22Rv1 (cell line): ENCODE results near the gene PDCD1LG2.

Experiments used
- H3K27ac ChIP-seq: fragments of 450-650 bp; 2 replicates; pipeline ENCODE4 v1.5.1; 2017
- ZFX ChIP-seq: fragments of 450-650 bp; IDR thresholded peaks from 2 replicates; pipeline ENCODE4 v1.6.1; 2017; ENCODE audit warnings: antibody characterized with exemption, borderline replicate concordance
- TF ChIP-seq, protein P1 (sequence below): fragments of 450-650 bp; IDR thresholded peaks from 2 replicates; pipeline ENCODE4 v1.5.1; 2017; ENCODE audit warnings: mild to moderate bottlenecking

PDCD1LG2 gene

GRCh38 chr9:5608298-5609225, 98.2 kb downstream of the PDCD1LG2 start:
- H3K27ac ChIP-seq = no peak overlapping the region
- TF ChIP-seq ZFX = no peak
- TF ChIP-seq, protein P1, sequence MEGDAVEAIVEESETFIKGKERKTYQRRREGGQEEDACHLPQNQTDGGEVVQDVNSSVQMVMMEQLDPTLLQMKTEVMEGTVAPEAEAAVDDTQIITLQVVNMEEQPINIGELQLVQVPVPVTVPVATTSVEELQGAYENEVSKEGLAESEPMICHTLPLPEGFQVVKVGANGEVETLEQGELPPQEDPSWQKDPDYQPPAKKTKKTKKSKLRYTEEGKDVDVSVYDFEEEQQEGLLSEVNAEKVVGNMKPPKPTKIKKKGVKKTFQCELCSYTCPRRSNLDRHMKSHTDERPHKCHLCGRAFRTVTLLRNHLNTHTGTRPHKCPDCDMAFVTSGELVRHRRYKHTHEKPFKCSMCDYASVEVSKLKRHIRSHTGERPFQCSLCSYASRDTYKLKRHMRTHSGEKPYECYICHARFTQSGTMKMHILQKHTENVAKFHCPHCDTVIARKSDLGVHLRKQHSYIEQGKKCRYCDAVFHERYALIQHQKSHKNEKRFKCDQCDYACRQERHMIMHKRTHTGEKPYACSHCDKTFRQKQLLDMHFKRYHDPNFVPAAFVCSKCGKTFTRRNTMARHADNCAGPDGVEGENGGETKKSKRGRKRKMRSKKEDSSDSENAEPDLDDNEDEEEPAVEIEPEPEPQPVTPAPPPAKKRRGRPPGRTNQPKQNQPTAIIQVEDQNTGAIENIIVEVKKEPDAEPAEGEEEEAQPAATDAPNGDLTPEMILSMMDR = no peak

- TF ChIP-seq ZFX = no peak
- TF ChIP-seq, protein P1 = no peak
- no peak overlapping the region for H3K27ac ChIP-seq
Observed at GRCh38 chr9:5609226-5609596, 98.9 kb downstream of the PDCD1LG2 start.

GRCh38 chr9:5610491-5610890, 100.2 kb downstream of the PDCD1LG2 start:
- TF ChIP-seq, protein P1 = no peak
- TF ChIP-seq ZFX = no peak
- no peak overlapping the region for H3K27ac ChIP-seq

DNA sequence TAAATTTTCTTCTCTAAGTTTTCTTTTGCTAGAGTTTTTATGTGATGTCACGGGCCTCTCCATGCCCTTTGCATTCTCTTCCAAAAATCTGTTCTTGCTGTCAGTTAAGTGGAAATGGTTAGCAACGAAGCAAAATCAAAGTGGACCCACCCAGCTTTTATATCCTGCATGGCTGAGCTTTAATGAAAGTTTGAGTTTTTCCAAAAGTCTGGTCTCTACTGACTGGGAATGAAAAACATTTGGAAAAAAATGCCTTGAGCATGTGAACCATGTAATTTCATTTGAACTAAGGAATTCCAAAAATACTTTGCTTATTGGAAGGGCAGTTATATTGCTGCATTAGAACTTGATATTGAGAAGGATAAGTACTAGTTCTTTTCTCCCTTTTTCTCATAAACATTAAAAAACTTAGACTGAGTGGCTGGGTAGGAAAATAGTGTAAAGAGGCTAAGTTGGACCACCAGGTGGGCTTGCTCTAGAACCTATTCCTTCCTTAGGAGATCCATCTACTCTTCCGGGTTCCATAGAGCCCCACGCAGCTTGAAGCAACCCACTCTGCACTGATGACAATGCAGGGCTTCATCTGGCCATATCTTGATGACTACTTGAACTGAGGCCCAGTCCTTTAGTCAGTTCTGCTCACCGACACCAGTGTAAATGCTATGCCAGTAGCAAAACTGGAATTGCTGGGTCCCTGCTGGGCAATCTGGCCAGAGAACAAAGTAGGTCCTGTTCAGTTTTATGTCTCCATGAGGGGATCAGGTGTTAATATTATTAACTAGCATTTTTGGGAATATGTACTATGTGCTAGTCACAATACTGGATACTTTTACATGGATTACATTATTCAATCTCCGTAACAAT, 101.2 kb downstream of the PDCD1LG2 start:
- TF ChIP-seq, protein P1 = no peak
- TF ChIP-seq ZFX = no peak
- H3K27ac ChIP-seq = no peak overlapping the region

DNA sequence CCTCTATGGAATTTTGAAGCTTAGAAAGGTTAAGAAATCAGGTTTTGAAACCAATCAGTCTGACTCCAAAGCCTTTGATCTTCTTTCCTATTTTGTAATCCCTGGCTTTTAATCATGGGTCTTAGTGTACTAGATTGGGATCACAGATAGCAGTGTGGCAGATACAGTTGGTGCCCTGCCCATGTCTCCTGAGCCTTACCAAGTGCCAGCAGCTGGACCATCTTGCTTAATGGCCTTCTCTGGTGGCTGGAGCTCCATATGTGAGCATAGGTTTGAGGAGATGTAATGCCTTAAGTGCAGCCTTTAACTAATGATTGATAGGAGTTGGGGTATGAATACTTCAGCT, 101.8 kb downstream of the PDCD1LG2 start:
- no peak overlapping the region for H3K27ac ChIP-seq
- TF ChIP-seq ZFX = no peak
- TF ChIP-seq, protein P1 = no peak

DNA sequence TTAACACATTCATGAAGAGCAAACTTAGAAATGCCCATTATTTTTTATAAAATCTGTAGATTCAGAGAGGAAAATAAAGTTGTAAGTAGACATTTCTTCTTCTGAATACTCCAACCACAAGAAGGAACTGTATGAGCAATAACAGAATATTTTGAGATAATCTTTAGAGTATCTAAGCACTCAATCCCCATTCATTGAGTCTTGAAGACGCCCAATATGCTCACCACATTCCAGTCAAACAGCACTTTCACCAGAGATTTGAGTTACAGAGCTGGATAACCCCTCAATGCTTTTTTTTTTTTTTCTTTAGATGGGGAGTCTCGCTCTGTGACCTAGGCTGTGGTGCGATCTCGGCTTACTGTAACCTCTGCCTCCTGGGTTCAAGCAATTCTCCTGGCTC, 103.9 kb downstream of the PDCD1LG2 start:
- no peak overlapping the region for H3K27ac ChIP-seq
- no peak for TF ChIP-seq ZFX
- TF ChIP-seq, protein P1 = no peak

DNA sequence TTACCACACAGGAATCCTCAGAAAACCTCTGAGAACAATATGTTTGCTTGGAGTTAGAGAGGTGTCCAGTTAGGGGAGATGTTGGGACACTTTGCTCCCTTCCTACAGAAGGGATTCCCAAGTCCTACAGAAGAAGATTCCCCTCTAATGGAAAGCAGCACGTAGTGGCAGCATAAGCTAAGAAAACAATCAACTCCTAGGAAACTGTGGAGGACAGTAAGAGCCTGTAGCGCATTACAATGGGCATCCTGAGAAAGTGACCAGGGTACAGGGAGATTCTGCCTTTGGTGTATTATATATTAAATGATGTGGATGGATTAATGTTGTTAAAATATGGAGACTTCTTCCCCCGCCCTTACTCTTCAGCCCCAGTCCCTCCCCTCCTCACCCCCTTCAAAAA, 104.7 kb downstream of the PDCD1LG2 start:
- H3K27ac ChIP-seq = no peak overlapping the region
- TF ChIP-seq, protein P1 = no peak
- no peak for TF ChIP-seq ZFX
